H1 (cell line): ENCODE results near the gene HMGN3. TPM values are rescaled to one million over a fixed set of nuclear protein-coding genes. Genes with fewer than 3 reads are reported as not detected.

Experiments used
- CTCF ChIA-PET: fragments of 300-600 bp; sonication (Branson Sonifier 250); formaldehyde crosslinking; loops from one replicate; lab custom pipeline; 2021; ENCODE audit not compliant: partially characterized antibody; lab: Charles Lee
- POLR2A ChIA-PET: fragments of 300-600 bp; sonication (Branson Sonifier 250); formaldehyde crosslinking; loops from one replicate; lab custom pipeline; 2021; ENCODE audit warnings: inconsistent platforms; ENCODE audit not compliant: partially characterized antibody; lab: Charles Lee
- DNase-seq, 2 experiments: peaks; one replicate each; pipeline versions ENCODE4 v3.0.0 to v3.0.0-alpha.2; 2010 to 2022; ENCODE audit warnings: low spot score in 2 of 2, low read depth in 1 of 2, mixed read lengths in 1 of 2
- FAIRE-seq: peaks from 2 replicates; lab custom pipeline; 2011; peaks lifted over from hg19 to GRCh38; lab: Jason Lieb, UNC
- H2AFZ ChIP-seq: 2 replicates; pipeline ENCODE4 v1.8.1; 2012; ENCODE audit warnings: low read length, inconsistent platforms
- H2AK5ac ChIP-seq: 2 replicates; pipeline ENCODE4 v1.6.1; 2013; ENCODE audit warnings: low read depth, low read length
- H2BK120ac ChIP-seq: replicated peaks from 2 replicates; pipeline ENCODE3; 2013; ENCODE audit warnings: low read depth, low read length, inconsistent platforms
- H2BK12ac ChIP-seq: 2 replicates; pipeline ENCODE4 v1.6.1; 2013; ENCODE audit warnings: low read depth, low read length
- H2BK15ac ChIP-seq: 2 replicates; pipeline ENCODE4 v1.6.1; 2013; ENCODE audit warnings: low read length
- H2BK20ac ChIP-seq: 2 replicates; pipeline ENCODE4 v1.6.1; 2013; ENCODE audit warnings: low read length
- H2BK5ac ChIP-seq: 2 replicates; pipeline ENCODE4 v1.6.1; 2013; ENCODE audit warnings: low read depth, low read length
- H3K14ac ChIP-seq: 2 replicates; pipeline ENCODE4 v1.6.1; 2013; ENCODE audit warnings: inconsistent platforms; ENCODE audit not compliant: insufficient read length
- H3K18ac ChIP-seq: 2 replicates; pipeline ENCODE4 v1.6.1; 2013; ENCODE audit warnings: low read length; ENCODE audit errors: extremely low read depth
- H3K23ac ChIP-seq: 2 replicates; pipeline ENCODE4 v1.6.1; 2013; ENCODE audit warnings: inconsistent platforms; ENCODE audit not compliant: insufficient read length
- H3K23me2 ChIP-seq: 2 replicates; pipeline ENCODE4 v1.6.1; 2013; ENCODE audit warnings: low read depth, low read length
- H3K27ac ChIP-seq: 2 replicates; pipeline ENCODE4 v1.6.1; 2011; ENCODE audit warnings: low read depth, low read length, inconsistent platforms
- H3K27me3 ChIP-seq, 4 experiments: replicated peaks in 1 of 4; 1 replicate in 1 of 4; 2 replicates in 3 of 4; pipeline versions ENCODE4 v1.6.1 to v1.8.1; 2011 to 2013; ENCODE audit warnings: low read length in 3 of 4, mild to moderate bottlenecking in 3 of 4, inconsistent platforms in 2 of 4, mixed read lengths in 2 of 4, moderate library complexity in 1 of 4; ENCODE audit not compliant: control insufficient read depth in 3 of 4, insufficient read depth in 3 of 4; ENCODE audit errors: extremely low read depth in 1 of 4
- H3K36me3 ChIP-seq, 4 experiments: 2 replicates each; pipeline versions ENCODE4 v1.6.1 to v1.8.1; 2011 to 2013; ENCODE audit warnings: mild to moderate bottlenecking in 4 of 4, low read length in 3 of 4, moderate library complexity in 2 of 4, control low read depth in 1 of 4, inconsistent platforms in 1 of 4; ENCODE audit not compliant: insufficient read depth in 4 of 4, control insufficient read depth in 2 of 4
- H3K4ac ChIP-seq: replicated peaks from 2 replicates; pipeline ENCODE3; 2013; ENCODE audit warnings: low read length, low read depth, mixed read lengths, inconsistent platforms; ENCODE audit not compliant: insufficient read length
- H3K4me1 ChIP-seq, 4 experiments: replicated peaks in 1 of 4; 1 replicate in 1 of 4; 2 replicates in 3 of 4; pipeline versions ENCODE4 v1.6.1 to v1.8.1; 2011 to 2013; ENCODE audit warnings: low read length in 3 of 4, inconsistent platforms in 2 of 4, mixed read lengths in 1 of 4; ENCODE audit not compliant: insufficient read depth in 4 of 4, control insufficient read depth in 3 of 4
- H3K4me2 ChIP-seq, 2 experiments: 2 replicates each; pipeline versions ENCODE4 v1.6.1 to v1.8.1; 2011 to 2013; ENCODE audit warnings: low read depth in 2 of 2, low read length in 2 of 2, control low read depth in 1 of 2, inconsistent platforms in 1 of 2, mild to moderate bottlenecking in 1 of 2; ENCODE audit not compliant: insufficient read depth in 1 of 2
- H3K4me3 ChIP-seq, 4 experiments: fragments of 200-600, 300-600 bp in 1 of 4; sonication (generic), shearing (Covaris generic), sonication (Bioruptor Twin) in 1 of 4; 2 replicates each; pipeline versions ENCODE4 v1.5.1 to v1.8.1; 2011 to 2016; ENCODE audit warnings: low read length in 4 of 4, low read depth in 3 of 4, control low read depth in 2 of 4, inconsistent platforms in 2 of 4, mild to moderate bottlenecking in 2 of 4, mixed read lengths in 1 of 4, moderate library complexity in 1 of 4; ENCODE audit not compliant: insufficient read depth in 2 of 4; ENCODE audit errors: extremely low read depth in 1 of 4
- H3K56ac ChIP-seq: replicated peaks from 2 replicates; pipeline ENCODE3; 2013; ENCODE audit warnings: low read depth, mild to moderate bottlenecking, mixed read lengths, low read length, inconsistent platforms; ENCODE audit not compliant: insufficient read length
- H3K79me1 ChIP-seq: 2 replicates; pipeline ENCODE4 v1.6.1; 2013; ENCODE audit warnings: low read depth, low read length, control low read depth
- H3K79me2 ChIP-seq, 2 experiments: 2 replicates each; pipeline versions ENCODE4 v1.6.1 to v1.8.1; 2012 to 2013; ENCODE audit warnings: low read length in 2 of 2, mild to moderate bottlenecking in 2 of 2, inconsistent platforms in 1 of 2; ENCODE audit not compliant: insufficient read depth in 2 of 2, control insufficient read depth in 1 of 2
- H3K9ac ChIP-seq, 4 experiments: replicated peaks in 1 of 4; 1 replicate in 1 of 4; 2 replicates in 3 of 4; pipeline versions ENCODE4 v1.6.1 to v1.8.1; 2011 to 2013; ENCODE audit warnings: low read depth in 3 of 4, low read length in 3 of 4, control low read depth in 2 of 4, mild to moderate bottlenecking in 2 of 4, moderate library complexity in 2 of 4, inconsistent platforms in 1 of 4; ENCODE audit errors: extremely low read depth in 1 of 4
- H3K9me3 ChIP-seq, 2 experiments: 2 replicates each; pipeline versions ENCODE4 v1.6.1 to v1.8.1; 2012 to 2013; ENCODE audit warnings: mild to moderate bottlenecking in 2 of 2, moderate library complexity in 2 of 2, control low read depth in 1 of 2, inconsistent platforms in 1 of 2, low read depth in 1 of 2, low read length in 1 of 2, mixed read lengths in 1 of 2; ENCODE audit not compliant: insufficient read depth in 2 of 2
- H4K20me1 ChIP-seq, 2 experiments: replicated peaks in 1 of 2; 2 replicates each; pipeline versions ENCODE3 to v1.8.1; 2011 to 2013; ENCODE audit warnings: inconsistent platforms in 2 of 2, low read length in 2 of 2, mild to moderate bottlenecking in 1 of 2; ENCODE audit not compliant: insufficient read depth in 2 of 2, control insufficient read depth in 1 of 2
- H4K5ac ChIP-seq: 2 replicates; pipeline ENCODE4 v1.6.1; 2013; ENCODE audit warnings: low read length, low read depth, mixed read lengths, inconsistent platforms; ENCODE audit not compliant: insufficient read length
- H4K8ac ChIP-seq: 2 replicates; pipeline ENCODE4 v1.8.0; 2013; ENCODE audit warnings: mild to moderate bottlenecking, moderate library complexity, low read length, inconsistent platforms; ENCODE audit not compliant: insufficient read depth; ENCODE audit errors: extremely low read depth
- H4K91ac ChIP-seq: replicated peaks from 2 replicates; pipeline ENCODE3; 2013; ENCODE audit warnings: low read length, mixed read lengths, inconsistent platforms; ENCODE audit not compliant: insufficient read length
- GABPA ChIP-seq: IDR thresholded peaks from 2 replicates; pipeline ENCODE4 v1.6.1; 2011; ENCODE audit warnings: mild to moderate bottlenecking, low read length, moderate library complexity, borderline replicate concordance; ENCODE audit not compliant: insufficient read depth
- HDAC6 ChIP-seq: IDR thresholded peaks from one replicate; pipeline ENCODE4 v1.7.1; 2012; ENCODE audit warnings: low read depth, mild to moderate bottlenecking, inconsistent platforms, low read length, moderate library complexity
- KDM1A ChIP-seq: fragments of 200-600, 300-600 bp; sonication (generic); IDR thresholded peaks from 2 replicates; pipeline ENCODE4 v1.7.1; 2016; ENCODE audit warnings: mild to moderate bottlenecking, low read length, borderline replicate concordance
- POLR2AphosphoS5 ChIP-seq: IDR thresholded peaks from 2 replicates; pipeline ENCODE4 v1.6.1; 2011; ENCODE audit warnings: low read depth, low read length
- SIX5 ChIP-seq: IDR thresholded peaks from 2 replicates; pipeline ENCODE4 v1.6.1; 2011; ENCODE audit warnings: mild to moderate bottlenecking, low read depth, low read length
- SP1 ChIP-seq: IDR thresholded peaks from 2 replicates; pipeline ENCODE4 v1.6.1; 2011; ENCODE audit warnings: low read depth, low read length
- SP4 ChIP-seq: IDR thresholded peaks from 2 replicates; pipeline ENCODE4 v1.6.1; 2012; ENCODE audit warnings: low read length, inconsistent platforms
- SUZ12 ChIP-seq: fragments of 200-600 bp; sonication (generic); IDR thresholded peaks from 2 replicates; pipeline ENCODE4 v1.6.1; 2012; ENCODE audit warnings: mild to moderate bottlenecking, inconsistent platforms, low read length, moderate library complexity, mixed read lengths
- WGBS, 2 experiments: shearing (Covaris generic) in 1 of 2; methylation state at CpG; one replicate each; pipeline versions ENCODE4 v1.1.6 to v1.1.7; 2013 to 2015; ENCODE audit warnings: low lambda C conversion rate in 2 of 2, mixed read lengths in 2 of 2, inconsistent platforms in 1 of 2, low coverage in 1 of 2, missing lambda C conversion rate in 1 of 2; ENCODE audit not compliant: insufficient replicate concordance in 2 of 2, insufficient coverage in 1 of 2, insufficient read length in 1 of 2; ENCODE audit errors: extremely low coverage in 1 of 2, missing lambda C conversion rate in 1 of 2; 5-methylcytosine and 5-hydroxymethylcytosine counted together
- polyA plus RNA-seq, 7 experiments: library from polyadenylated mRNA; depleted of rRNA in 3 of 7; stranded (reverse) in 5 of 7; unstranded in 2 of 7; fragments of >200 nt in 5 of 7; fragments of 200-250 nt in 2 of 7; gene quantifications; 1 replicate in 5 of 7; 2 replicates in 1 of 7; 4 replicates in 1 of 7; pipeline versions ENCODE4 v1.2.1 to v1.2.3, GENCODE V29; 2011 to 2013; ENCODE audit warnings: missing spikeins in 2 of 7, mixed read lengths in 2 of 7
- total RNA-seq: library from RNA; stranded (reverse); fragmentation: NEBNext Ultra II Directional; extraction: Animal tissue kit (Norgen Biotek cat#: 25700); gene quantifications from 2 replicates; pipeline ENCODE4 v1.2.1, GENCODE V29; 2021

The HMGN3 gene
- total and polyA plus RNA-seq, 2 of the 8 experiments (the other 6 are each of a cell fraction or from before 2014, with no cell fraction given): 84.4 to 167 TPM

DNA sequence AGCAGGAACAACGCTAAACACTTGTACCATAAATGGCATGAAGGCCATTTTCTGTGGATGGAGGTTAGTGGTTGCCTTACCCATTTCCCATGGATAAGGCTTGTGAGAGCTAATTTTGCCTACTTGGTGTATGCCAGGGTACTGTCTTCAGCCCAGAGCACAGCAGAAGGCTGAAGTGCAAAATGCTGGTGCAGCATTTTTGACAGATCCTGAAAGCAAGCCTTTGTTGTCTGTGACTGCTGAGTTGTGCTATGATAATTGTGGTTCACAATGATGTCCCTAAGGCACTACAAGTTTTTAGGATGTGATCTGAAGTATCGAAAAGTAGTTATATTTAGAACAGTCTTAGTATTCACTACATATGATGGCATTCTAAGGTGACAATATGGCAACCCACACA is 14.7 kb upstream of the HMGN3 start:
- H4K20me1 ChIP-seq: no peaks in the 10 kb centered on the region
- DNase-seq (no peak), FAIRE-seq (no peak)
- no peak overlapping the region for H2BK120ac ChIP-seq
- H3K4me3 ChIP-seq: no peak overlapping the region
- CTCF ChIA-PET: no interaction called here
- no peaks in the 10 kb centered on the region for H3K23me2 ChIP-seq
- H3K23ac ChIP-seq: no peak overlapping the region
- no peaks in the 10 kb centered on the region for H3K27me3 ChIP-seq
- H3K79me1 ChIP-seq: no peaks in the 10 kb centered on the region
- H2BK20ac ChIP-seq: no peak overlapping the region
- peak overlapping the region; percentile 55; the same call in 1 of the 2 replicates for H2BK12ac ChIP-seq
- H2BK15ac ChIP-seq: no peak overlapping the region
- H3K79me2 ChIP-seq: no peaks in the 10 kb centered on the region
- no peak overlapping the region for H4K5ac ChIP-seq
- no peak overlapping the region for H3K56ac ChIP-seq
- H3K14ac ChIP-seq: no peak overlapping the region
- no peak overlapping the region for H3K18ac ChIP-seq
- H3K4ac ChIP-seq: no peak overlapping the region
- 91% methylated on average over 2 of the region's 2 CpGs; no CpG with 5 or more reads in 1 of the 2 experiments for WGBS, 2 experiments
- POLR2A ChIA-PET: no interaction called here
- no peak overlapping the region for H3K4me2 ChIP-seq
- no peak overlapping the region for H2AK5ac ChIP-seq
- H2AFZ ChIP-seq: no peak overlapping the region
- no peaks in the 10 kb centered on the region for H3K36me3 ChIP-seq
- no peaks in the 10 kb centered on the region for H3K4me1 ChIP-seq
- H3K27ac ChIP-seq: no peak overlapping the region
- peaks cover 0 to 2% of the 10 kb centered on the region in 2 experiments; a peak in 1 of 4 replicates for H3K9me3 ChIP-seq
- no peak overlapping the region for H3K9ac ChIP-seq
- H2BK5ac ChIP-seq: no peak overlapping the region
- H4K8ac ChIP-seq: no peak overlapping the region
- no peak overlapping the region for H4K91ac ChIP-seq
- TF ChIP-seq GABPA: no peak
- no peak for TF ChIP-seq POLR2AphosphoS5
- no peak for TF ChIP-seq SUZ12
- TF ChIP-seq SP4: no peak
- TF ChIP-seq KDM1A: no peak
- TF ChIP-seq SIX5: no peak
- no peak for TF ChIP-seq SP1
- TF ChIP-seq HDAC6: no peak
